B cell (primary cell): ENCODE results near the gene TUBA4A. TPM values are rescaled to one million over a fixed set of nuclear protein-coding genes. Genes with fewer than 3 reads are reported as not detected.

ENCODE experiments used
- ATAC-seq: fragments of 200-7000 bp; cut with Tn5 transposase; one replicate; pipeline ENCODE4 v1.10.0; 2021; ENCODE audit warnings: low read depth, mild to moderate bottlenecking, moderate number of reproducible peaks, moderate library complexity
- CTCF ChIA-PET: fragments of 350-600 bp; sonication (Branson Sonifier 250); formaldehyde crosslinking; loops from one replicate; lab custom pipeline; 2021; ENCODE audit warnings: antibody characterized with exemption, inconsistent platforms; lab: Charles Lee
- POLR2A ChIA-PET: fragments of 350-600 bp; sonication (Branson Sonifier 250); formaldehyde crosslinking; loops from one replicate; lab custom pipeline; 2021; ENCODE audit warnings: antibody characterized with exemption; lab: Charles Lee
- DNase-seq: peaks from one replicate; pipeline ENCODE4 v3.0.0; 2013
- H2AFZ ChIP-seq: 2 replicates; pipeline ENCODE4 v1.6.1; 2012; ENCODE audit warnings: mild to moderate bottlenecking, low read depth, low read length; ENCODE audit not compliant: insufficient read depth, poor library complexity, severe bottlenecking
- H3K27ac ChIP-seq, 2 donors: 1 replicate in 1 of 2; 2 replicates in 1 of 2; pipeline ENCODE4 v1.5.1; 2012 to 2013; ENCODE audit warnings: low read length in 2 of 2, mild to moderate bottlenecking in 2 of 2, moderate library complexity in 1 of 2
- H3K27me3 ChIP-seq, 4 experiments: fragments of 200-600 bp in 1 of 4; sonication (generic) in 1 of 4; replicated peaks in 1 of 4; 1 replicate in 2 of 4; 2 replicates in 2 of 4; pipeline versions ENCODE4 v1.6.1 to v1.7.0; 2013 to 2016; ENCODE audit warnings: low read length in 3 of 4, mild to moderate bottlenecking in 2 of 4, mixed read lengths in 1 of 4, moderate library complexity in 1 of 4; ENCODE audit not compliant: insufficient read depth in 4 of 4, control insufficient read depth in 3 of 4; ENCODE audit errors: control extremely low read depth in 1 of 4
- H3K36me3 ChIP-seq, 2 experiments: replicated peaks in 1 of 2; 1 replicate in 1 of 2; 2 replicates in 1 of 2; pipeline versions ENCODE4 v1.6.1 to v1.7.1; 2013; ENCODE audit warnings: low read length in 1 of 2; ENCODE audit not compliant: insufficient read depth in 2 of 2, control insufficient read depth in 1 of 2; ENCODE audit errors: control extremely low read depth in 1 of 2, extremely low read depth in 1 of 2
- H3K4me1 ChIP-seq, 2 donors: fragments of 200-600 bp in 1 of 2; sonication (generic) in 1 of 2; 1 replicate in 1 of 2; 2 replicates in 1 of 2; pipeline versions ENCODE4 v1.5.1 to v1.6.1; 2013 to 2017; ENCODE audit warnings: low read length in 2 of 2; ENCODE audit not compliant: control insufficient read depth in 2 of 2, insufficient read depth in 2 of 2
- H3K4me2 ChIP-seq: replicated peaks from 2 replicates; pipeline ENCODE3; 2012; ENCODE audit warnings: mild to moderate bottlenecking, low read depth, low read length; ENCODE audit not compliant: poor library complexity, severe bottlenecking
- H3K4me3 ChIP-seq, 5 experiments: fragments of 200-600 bp in 1 of 5; sonication (generic) in 1 of 5; 1 replicate in 3 of 5; 2 replicates in 2 of 5; pipeline versions ENCODE4 v1.5.1 to v1.7.0; 2011 to 2016; ENCODE audit warnings: low read length in 4 of 5, mild to moderate bottlenecking in 4 of 5, low read depth in 2 of 5, control low read depth in 1 of 5, moderate library complexity in 1 of 5; ENCODE audit not compliant: insufficient read depth in 1 of 5; ENCODE audit errors: control extremely low read depth in 1 of 5, extremely low read depth in 1 of 5
- H3K79me2 ChIP-seq: fragments of 200-600 bp; sonication (generic); one replicate; pipeline ENCODE4 v1.6.0; 2016; ENCODE audit warnings: low read length; ENCODE audit not compliant: control insufficient read depth, insufficient read depth
- H3K9ac ChIP-seq: fragments of 200-600 bp; sonication (generic); 2 replicates; pipeline ENCODE4 v1.6.1; 2017; ENCODE audit warnings: mild to moderate bottlenecking, low read length, moderate library complexity
- H3K9me3 ChIP-seq, 3 donors: one replicate each; pipeline versions ENCODE4 v1.6.1 to v1.7.1; 2013; ENCODE audit warnings: low read length in 2 of 3; ENCODE audit not compliant: control insufficient read depth in 2 of 3, insufficient read depth in 1 of 3; ENCODE audit errors: control extremely low read depth in 1 of 3
- H4K20me1 ChIP-seq: 2 replicates; pipeline ENCODE4 v1.6.0; 2012; ENCODE audit warnings: mild to moderate bottlenecking, low read length; ENCODE audit not compliant: insufficient read depth, control insufficient read depth, poor library complexity, severe bottlenecking
- H3K27ac Mint-ChIP-seq: one replicate; pipeline ENCODE4 v1.8.0; 2021; ENCODE audit warnings: mixed read lengths
- H3K27me3 Mint-ChIP-seq: one replicate; pipeline ENCODE4 v1.8.0; 2021; ENCODE audit warnings: mixed read lengths
- H3K4me1 Mint-ChIP-seq: one replicate; pipeline ENCODE4 v1.8.0; 2021; ENCODE audit warnings: mixed read lengths
- H3K4me3 Mint-ChIP-seq: one replicate; pipeline ENCODE4 v1.8.0; 2021; ENCODE audit warnings: mixed read lengths
- H3K9me3 Mint-ChIP-seq: one replicate; pipeline ENCODE4 v1.8.0; 2022; ENCODE audit warnings: mixed read lengths; ENCODE audit not compliant: insufficient read depth
- CTCF ChIP-seq: fragments of 200-600 bp; IDR thresholded peaks from one replicate; pipeline ENCODE4 v1.8.0; 2022; ENCODE audit warnings: antibody characterized with exemption, mild to moderate bottlenecking
- EZH2 ChIP-seq: IDR thresholded peaks from 2 replicates; pipeline ENCODE4 v1.6.1; 2012; ENCODE audit warnings: borderline replicate concordance, low read depth, mild to moderate bottlenecking, moderate library complexity, low read length; ENCODE audit not compliant: insufficient read depth, poor library complexity, severe bottlenecking
- WGBS: methylation state at CpG from one replicate; pipeline ENCODE4 v1.1.5; 2013; ENCODE audit warnings: missing lambda C conversion rate; ENCODE audit not compliant: insufficient coverage; 5-methylcytosine and 5-hydroxymethylcytosine counted together
- intact Hi-C: fragments of 100-400 bp; cut with micrococcal nuclease; formaldehyde crosslinking; loops from one replicate; pipeline ENCODE4 v1.10.0; 2022
- polyA plus RNA-seq: library from polyadenylated mRNA; depleted of rRNA; stranded (reverse); fragments of >200 nt; gene quantifications from 2 replicates; pipeline ENCODE4 v1.2.3, GENCODE V29; 2012
- total RNA-seq, 2 donors: library from RNA; stranded (reverse); fragments of 120-200 nt in 1 of 2; gene quantifications; 1 replicate in 1 of 2; 2 replicates in 1 of 2; pipeline versions ENCODE4 v1.2.3 to v1.2.4, GENCODE V29; 2013 to 2022

The TUBA4A gene
- total and polyA plus RNA-seq, 2 donors (not counting 1 experiment from before 2014, with no cell fraction given), result 196 to 338 TPM

- no peaks in the 10 kb centered on the region for H3K27me3 Mint-ChIP-seq
- ATAC-seq (no peak), DNase-seq (no peak)
- peaks cover 5% of the 10 kb centered on the region for H3K79me2 ChIP-seq
- WGBS, result no CpG with 5 or more reads among the region's 1 CpG
- no peaks in the 10 kb centered on the region for H3K27me3 ChIP-seq
- H3K27ac ChIP-seq, result no peak overlapping the region
- no peaks in the 10 kb centered on the region for H3K9me3 Mint-ChIP-seq
- TF ChIP-seq EZH2 (no peak), CTCF (no peak)
- H4K20me1 ChIP-seq, result no peaks in the 10 kb centered on the region
- ChIA-PET CTCF (interaction anchor here (0.7 to 2.0 kb wide), 2 partner anchors 10 to 35 kb away, joined by 3 to 11 read pairs; no protein-coding TSS in a partner anchor), POLR2A (no interaction called here)
- H3K27ac Mint-ChIP-seq, result no peak overlapping the region
- H3K4me2 ChIP-seq, result no peak overlapping the region
- H3K4me3 Mint-ChIP-seq, result no peak overlapping the region
- H3K4me1 Mint-ChIP-seq, result no peaks in the 10 kb centered on the region
- no peak overlapping the region for H2AFZ ChIP-seq
- H3K4me3 ChIP-seq, result no peak overlapping the region
- no peaks in the 10 kb centered on the region for H3K4me1 ChIP-seq
- H3K9ac ChIP-seq, result no peak overlapping the region
- intact Hi-C loops, result no loop called here
- no peaks in the 10 kb centered on the region for H3K36me3 ChIP-seq
- H3K9me3 ChIP-seq, result no peaks in the 10 kb centered on the region
These were observed 13.2 kb upstream of the TUBA4A start for GRCh38 chr2:219266886-219267285.

- Histone ChIP-seq H3K4me1 (no peaks in the 10 kb centered on the region), H3K36me3 (no peaks in the 10 kb centered on the region), H3K9me3 (no peaks in the 10 kb centered on the region), H3K27ac (no peak overlapping the region), H3K4me2 (no peak overlapping the region), H3K27me3 (no peaks in the 10 kb centered on the region), H2AFZ (no peak overlapping the region), H3K79me2 (no peaks in the 10 kb centered on the region), H4K20me1 (no peaks in the 10 kb centered on the region), H3K4me3 (no peak overlapping the region), H3K9ac (no peak overlapping the region)
- no peak for DNase-seq
- CTCF ChIA-PET, result interaction anchor here (1.3 to 2.0 kb wide), 2 partner anchors 10 to 29 kb away, joined by 7 to 11 read pairs; no protein-coding TSS in a partner anchor
- Mint-ChIP-seq H3K4me1 (no peaks in the 10 kb centered on the region), H3K27ac (no peak overlapping the region), H3K9me3 (no peaks in the 10 kb centered on the region), H3K4me3 (no peak overlapping the region), H3K27me3 (no peaks in the 10 kb centered on the region)
- POLR2A ChIA-PET, result interaction anchor here (0.7 to 1.1 kb wide), 2 partner anchors 13 to 28 kb away, joined by 3 to 4 read pairs; partner anchors contain the start of gene TUBA4A
- intact Hi-C loops, result no loop called here
- no peak for ATAC-seq
- 94% methylated on average over 3 of the region's 5 CpGs for WGBS
- TF ChIP-seq CTCF, result no peak
- TF ChIP-seq EZH2, result no peak
These were observed 12.5 kb upstream of the TUBA4A start for GRCh38 chr2:219266232-219266631.
